GM18858 (cell line): Measurements from ENCODE around the gene PPP1R16B.

Experiments
- ATAC-seq: cut with Tn5 transposase; IDR thresholded peaks from one replicate; pipeline ENCODE4 v1.9.1; 2021; ENCODE audit not compliant: unreplicated experiment

The PPP1R16B gene

DNA sequence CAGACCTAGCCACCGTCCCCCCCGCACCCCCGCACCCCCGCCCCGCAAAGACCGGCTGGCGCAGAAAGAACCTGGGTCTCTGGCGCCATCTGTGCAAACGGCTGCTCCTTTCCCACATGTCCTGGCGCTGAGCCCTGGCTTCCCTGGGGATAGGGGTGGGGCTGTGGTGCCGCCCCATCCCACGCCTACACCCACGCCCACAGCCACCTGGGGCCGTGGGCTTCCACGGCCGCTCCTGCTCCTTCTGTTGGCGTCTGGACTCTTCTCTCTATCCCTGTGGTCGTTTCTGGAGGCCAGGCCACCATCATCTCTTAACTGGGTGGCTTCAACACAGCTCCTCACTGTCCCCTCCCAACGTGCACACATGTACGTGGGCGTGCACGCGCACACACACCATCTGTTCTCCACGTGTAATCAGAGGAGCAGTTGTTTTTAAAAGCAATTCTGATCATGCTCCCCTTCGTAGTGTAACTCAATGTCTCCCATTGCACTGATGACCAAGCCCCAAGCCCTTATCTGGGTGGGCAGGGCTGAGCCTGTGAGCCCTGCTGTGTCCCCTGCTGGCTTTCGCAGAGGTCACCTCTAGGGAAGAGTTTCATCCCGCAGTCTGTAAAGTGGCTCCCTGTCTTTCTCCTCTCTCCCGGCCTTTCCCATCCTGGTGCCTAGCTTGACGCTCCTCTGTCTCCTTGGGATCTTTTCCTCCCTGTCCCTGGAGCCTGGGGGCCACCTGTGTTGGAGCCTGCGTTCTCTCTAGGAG lies 88.8 kb downstream of the PPP1R16B start:
- no peak for ATAC-seq

DNA sequence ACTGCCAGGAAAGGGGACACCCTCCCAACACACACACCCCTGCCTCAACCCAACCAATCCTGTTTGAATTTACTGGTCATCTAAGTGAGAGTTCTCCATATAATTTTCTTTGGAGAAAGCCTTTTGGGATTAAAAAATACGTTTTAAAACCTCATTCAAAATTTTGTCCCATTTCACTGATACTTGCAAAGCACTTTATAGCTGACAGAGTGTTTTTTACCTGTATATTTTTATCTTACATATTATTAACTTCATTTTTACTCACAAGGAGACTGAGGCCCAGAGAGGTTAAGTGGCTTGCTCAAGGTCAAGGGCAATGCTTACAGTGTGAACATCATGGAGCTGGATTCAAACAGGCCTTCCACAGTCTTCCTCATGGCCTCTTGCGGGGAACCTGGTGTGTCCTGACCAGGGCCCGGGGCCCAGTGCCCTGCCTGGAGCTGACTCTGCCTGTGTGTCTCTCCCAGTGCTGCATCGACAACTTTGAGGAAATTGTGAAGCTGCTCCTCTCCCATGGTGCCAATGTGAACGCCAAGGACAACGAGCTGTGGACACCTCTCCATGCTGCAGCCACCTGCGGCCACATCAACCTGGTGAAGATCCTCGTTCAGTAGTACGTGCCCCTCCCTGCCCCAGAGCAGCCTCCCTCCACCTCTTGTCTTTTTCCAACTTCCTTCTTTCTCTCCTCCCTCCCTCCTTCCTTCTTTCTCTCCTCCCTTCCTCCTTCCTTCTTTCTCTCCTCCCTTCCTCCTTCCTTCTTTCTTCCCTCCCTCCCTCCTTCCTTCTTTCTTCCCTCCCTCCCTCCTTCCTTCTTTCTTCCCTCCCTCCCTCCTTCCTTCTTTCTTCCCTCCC lies 89.8 kb downstream of the PPP1R16B start:
- no peak for ATAC-seq

DNA sequence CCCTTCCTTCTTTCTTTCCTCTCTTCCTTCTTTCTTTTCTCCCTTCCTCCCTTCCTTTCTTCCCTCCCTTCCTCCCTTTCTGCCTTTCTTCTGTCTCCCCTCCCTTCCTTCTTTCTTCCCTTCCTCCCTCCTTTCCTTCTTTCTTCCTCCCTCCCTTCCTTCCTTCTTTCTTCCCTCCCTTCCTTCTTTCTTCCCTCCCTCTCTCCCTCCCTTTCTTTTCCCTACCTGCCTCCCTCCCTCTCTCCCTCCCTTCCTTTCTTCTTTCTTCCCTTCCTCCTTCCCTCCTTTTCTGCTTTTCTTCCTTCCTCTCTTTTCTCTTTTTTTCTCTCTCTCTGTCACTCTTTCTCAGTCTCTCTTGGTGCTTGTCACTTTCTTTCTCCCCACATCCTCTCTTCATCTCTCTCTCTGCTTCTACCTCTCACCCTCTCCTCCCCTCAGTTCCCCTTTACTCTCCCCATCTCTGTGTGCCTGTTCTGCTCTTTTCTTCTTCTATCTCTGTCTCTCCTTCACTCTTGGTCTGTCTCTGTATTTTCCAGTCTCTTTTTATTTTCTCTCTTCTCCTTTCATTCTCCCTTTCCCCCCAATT lies 90.6 kb downstream of the PPP1R16B start:
- no peak for ATAC-seq

DNA sequence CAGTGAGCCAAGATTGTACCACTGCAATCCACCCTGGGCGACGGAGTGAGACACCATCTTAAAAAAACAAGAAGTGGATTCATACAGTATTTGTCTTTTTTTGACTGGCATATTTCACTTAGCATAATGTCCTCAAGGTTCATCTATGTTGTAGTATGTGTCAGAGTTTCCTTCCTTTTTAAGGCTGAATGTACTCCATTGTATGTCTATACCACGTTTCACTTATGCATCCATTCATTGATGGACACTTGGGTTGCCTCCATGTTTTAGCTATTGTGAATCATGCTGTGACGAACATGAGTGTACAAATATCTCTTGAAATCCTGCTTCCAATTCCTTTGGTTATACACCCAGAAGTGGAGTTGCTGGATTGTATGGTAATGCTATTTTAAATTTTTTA lies 91.8 kb downstream of the PPP1R16B start:
- no peak for ATAC-seq

- ATAC-seq: no peak
Observed at GRCh38 chr20:38900606-38901005, 95.1 kb downstream of the PPP1R16B start.

DNA sequence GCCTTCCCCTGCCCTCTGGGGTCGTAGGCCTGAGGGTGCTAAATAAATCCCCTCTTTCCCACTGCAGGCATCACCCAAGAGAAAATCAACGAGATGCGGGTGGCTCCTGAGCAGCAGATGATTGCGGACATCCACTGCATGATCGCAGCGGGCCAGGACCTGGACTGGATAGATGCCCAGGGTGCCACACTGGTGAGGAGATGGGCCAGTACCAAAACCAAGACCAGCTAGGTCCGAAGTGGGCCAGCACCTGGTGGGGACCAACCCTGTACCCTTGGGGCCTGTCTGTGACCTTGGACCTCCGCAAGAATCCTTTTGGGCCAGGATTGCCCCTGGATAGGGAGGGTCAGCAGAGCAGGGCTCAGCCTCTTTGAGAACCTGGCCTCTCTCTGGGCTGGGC lies 97.1 kb downstream of the PPP1R16B start:
- ATAC-seq: no peak

DNA sequence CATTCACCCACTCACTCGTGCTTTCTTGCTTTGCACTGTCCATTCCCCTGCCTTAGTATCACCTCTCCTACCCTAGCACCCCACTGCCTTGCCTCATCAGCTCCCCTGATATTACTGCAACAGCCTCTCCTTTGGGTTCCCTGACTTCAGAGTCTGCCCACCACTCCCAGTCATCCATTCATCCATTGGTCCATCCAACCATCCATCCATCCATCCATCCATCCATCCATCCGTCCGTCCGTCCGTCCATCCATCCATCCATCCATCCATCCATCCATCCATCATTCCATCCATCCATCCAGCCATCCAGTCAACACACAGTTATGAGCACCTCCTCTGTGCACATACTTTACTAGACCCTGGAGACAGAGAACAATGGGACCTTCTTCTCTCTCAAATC lies 97.8 kb downstream of the PPP1R16B start:
- ATAC-seq: no peak

DNA sequence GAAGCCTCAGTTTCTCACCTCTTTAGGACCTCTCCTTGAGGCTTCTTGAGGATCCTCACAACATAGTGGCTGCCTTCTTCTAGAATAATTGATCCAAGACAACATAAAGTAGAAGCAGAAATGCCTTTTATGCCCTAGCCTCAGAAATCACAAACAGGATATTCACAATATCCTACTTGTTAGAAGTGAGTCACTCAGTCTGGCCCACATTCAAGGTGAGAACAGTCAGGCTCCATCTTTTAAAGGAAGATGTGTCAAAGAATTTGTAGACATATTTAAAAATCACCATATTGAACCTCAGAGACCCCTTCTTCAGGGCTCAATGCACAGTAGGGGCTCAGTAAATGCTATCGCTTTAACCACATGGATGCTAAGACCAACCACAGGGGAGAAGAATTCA lies 99.9 kb downstream of the PPP1R16B start:
- no peak for ATAC-seq

GRCh38 chr20:38907918-38908677 lies 102.6 kb downstream of the PPP1R16B start:
- ATAC-seq: no peak

DNA sequence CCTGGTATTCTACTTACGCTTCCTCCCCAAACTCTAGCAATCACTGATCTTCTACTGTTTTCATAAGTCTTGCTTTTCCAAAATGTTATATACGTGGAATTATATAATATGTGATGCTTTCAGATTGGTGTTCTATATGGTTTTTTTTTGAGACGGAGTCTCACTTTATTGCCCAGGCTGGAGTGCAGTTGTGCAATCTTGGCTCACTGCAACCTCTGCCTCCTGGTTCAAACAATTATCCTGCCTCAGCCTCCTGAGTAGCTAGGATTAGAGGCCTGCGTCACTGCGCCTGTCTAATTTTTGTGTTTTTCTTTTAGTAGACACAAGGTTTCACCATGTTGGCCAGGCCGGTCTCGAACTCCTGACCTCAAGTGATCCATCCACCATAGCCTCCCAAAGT lies 109.9 kb downstream of the PPP1R16B start:
- ATAC-seq: no peak

DNA sequence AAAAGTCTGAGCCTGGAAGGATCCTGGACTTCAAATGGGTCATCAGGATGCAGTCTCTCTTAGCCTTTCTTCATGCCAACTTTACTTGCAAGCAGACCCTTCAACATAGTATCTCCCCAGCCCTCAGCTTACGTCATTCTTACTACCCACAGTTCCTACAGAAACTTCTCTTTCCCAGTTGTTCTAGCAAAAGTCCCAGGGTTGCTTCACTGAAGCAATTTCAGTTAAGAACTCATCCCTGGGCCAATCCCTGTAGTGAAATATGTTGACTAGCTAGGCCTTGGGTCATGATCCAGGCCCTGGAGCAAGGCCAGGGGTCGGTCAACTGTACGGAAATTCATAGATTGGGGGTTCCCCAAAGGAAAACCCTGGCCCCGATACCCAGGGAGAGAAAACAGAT lies 112.2 kb downstream of the PPP1R16B start:
- no peak for ATAC-seq

DNA sequence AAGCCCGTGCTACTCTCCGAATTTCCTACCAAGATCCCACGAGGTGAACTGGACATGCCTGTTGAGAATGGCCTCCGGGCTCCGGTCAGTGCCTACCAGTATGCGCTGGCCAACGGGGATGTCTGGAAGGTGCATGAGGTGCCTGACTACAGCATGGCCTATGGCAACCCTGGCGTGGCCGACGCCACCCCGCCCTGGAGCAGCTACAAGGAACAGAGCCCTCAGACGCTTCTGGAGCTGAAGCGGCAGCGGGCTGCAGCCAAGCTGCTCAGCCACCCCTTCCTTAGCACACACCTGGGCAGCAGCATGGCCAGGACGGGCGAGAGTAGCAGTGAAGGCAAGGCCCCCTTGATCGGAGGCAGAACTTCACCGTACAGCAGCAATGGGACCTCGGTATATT lies 112.7 kb downstream of the PPP1R16B start:
- ATAC-seq: no peak

DNA sequence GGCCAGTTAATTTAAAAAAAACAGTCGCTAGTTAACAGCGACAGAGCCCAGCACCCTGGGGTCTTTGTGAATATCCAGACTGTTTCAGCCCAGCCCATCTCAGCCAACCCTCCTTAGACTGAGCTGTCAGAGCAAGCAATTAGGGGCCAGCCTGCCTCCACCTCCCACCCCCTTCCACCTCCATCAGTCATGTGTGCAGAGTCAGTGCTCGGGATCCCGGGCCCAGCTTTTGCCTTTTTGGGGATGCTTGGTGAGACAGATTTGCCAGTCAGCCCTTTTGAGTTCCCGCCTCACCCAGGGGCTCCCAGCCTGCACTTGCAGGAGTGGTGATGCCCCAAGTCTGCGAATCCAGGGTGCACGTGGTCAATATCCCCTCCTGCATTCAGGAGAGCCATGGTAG lies 114.2 kb downstream of the PPP1R16B start:
- no peak for ATAC-seq

GRCh38 chr20:38920411-38920810 lies 114.9 kb downstream of the PPP1R16B start:
- no peak for ATAC-seq

DNA sequence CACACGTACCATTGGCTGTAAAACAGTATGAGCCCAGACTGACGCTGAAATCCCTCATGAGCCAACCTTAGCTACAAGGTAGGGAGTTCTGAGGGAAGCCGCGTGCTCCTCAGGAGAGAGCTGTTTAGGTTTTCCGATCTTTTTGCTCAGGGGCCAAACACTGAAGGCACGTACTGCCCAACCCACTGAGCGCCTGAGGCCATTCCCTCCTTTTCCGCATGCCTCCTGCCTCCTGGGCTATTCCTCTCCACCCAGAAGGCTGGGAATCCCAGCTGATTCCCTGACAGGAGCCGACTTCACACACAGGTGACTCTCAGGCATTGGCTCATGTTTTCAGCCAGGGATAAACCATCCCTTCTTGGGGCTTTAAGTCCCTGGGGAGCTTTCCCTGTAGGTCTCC lies 115.4 kb downstream of the PPP1R16B start:
- no peak for ATAC-seq

DNA sequence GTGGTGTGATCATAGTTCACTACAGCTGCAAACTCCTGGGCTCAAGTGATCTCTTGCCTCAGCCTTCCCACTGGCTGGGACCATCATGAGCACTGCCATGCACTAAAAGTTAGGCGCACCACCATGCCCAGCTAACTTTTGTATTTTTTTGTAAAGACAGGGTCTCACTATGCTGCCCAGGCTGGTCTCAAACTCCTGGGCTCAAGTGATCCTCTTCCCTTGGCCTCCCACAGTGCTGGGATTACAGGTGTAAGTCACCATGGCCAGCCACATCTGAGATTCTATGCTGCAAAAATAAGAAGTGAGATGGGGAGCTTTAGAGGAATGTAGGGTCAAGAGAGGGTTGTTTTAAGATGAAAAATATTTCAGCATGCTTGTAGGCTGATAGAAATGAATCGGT lies 119.2 kb downstream of the PPP1R16B start:
- no peak for ATAC-seq

DNA sequence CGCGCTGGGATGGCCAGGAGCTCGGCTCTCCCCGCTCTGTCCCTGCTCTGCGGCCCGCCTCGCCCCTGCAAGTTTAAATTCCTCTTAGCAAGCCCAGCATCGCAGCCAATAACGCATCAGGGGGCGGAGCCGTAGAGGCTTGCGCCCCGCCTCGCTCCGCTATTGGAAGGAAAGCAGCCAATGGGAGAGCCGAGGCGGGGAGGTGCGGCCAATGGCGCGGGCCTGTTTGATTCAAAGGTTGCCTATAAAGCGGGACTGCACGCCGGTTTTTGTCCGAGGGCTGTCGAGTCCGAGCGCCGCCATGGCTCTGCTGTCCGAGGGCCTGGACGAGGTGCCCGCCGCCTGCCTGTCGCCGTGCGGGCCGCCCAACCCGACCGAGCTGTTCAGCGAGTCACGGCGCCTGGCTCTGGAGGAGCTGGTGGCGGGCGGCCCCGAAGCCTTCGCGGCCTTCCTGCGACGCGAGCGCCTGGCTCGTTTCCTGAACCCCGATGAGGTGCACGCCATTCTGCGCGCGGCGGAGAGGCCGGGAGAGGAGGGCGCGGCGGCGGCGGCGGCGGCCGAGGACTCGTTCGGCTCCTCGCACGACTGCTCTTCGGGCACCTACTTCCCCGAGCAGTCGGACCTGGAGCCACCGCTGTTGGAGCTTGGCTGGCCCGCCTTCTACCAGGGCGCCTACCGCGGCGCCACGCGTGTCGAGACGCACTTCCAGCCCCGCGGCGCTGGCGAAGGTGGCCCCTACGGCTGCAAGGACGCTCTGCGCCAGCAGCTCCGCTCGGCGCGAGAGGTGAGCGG lies 120.8 kb downstream of the PPP1R16B start, which contains the start of gene FAM83D:
Gene FAM83D (plus strand): TSS at position 276 of the 792 bp plus-strand sequence. CDS start 26 bp downstream, at position 302.
- ATAC-seq: peak; percentile 76

GRCh38 chr20:38926934-38927616 lies 121.6 kb downstream of the PPP1R16B start:
- ATAC-seq: no peak

- ATAC-seq: no peak
Observed at GRCh38 chr20:38927902-38928578, 122.5 kb downstream of the PPP1R16B start.
